ENCODE data around the gene CCND2.

- TF ChIP-seq AFF4 (CRISPR knock-in tag; IDR thresholded peaks at IDR 0.05; ENCODE audit: borderline replicate concordance): no peak
- TF ChIP-seq SP1 (CRISPR knock-in tag; conservative IDR thresholded peaks at IDR 0.05): no peak
- TF ChIP-seq SOX15 (CRISPR knock-in tag; IDR thresholded peaks at IDR 0.05): no peak
- TF ChIP-seq CTCF (IDR thresholded peaks at IDR 0.05): no peak
- no peak for TF ChIP-seq NFYB (CRISPR knock-in tag; conservative IDR thresholded peaks at IDR 0.05; ENCODE audit: low read depth)
- TF ChIP-seq MYBL2 (CRISPR knock-in tag; IDR thresholded peaks at IDR 0.05): no peak
- TF ChIP-seq HMGA2 (CRISPR knock-in tag; IDR thresholded peaks at IDR 0.05): no peak
Observed at GRCh38 chr12:4283512-4284255, 10.1 kb downstream of the CCND2 start.
